Epithelial cell of alveolus of lung (primary cell): ENCODE measurements around the gene CECR2. TPM values are rescaled to one million over a fixed set of nuclear protein-coding genes. Genes with fewer than 3 reads are reported as not detected.

ENCODE experiments used
- total RNA-seq: library from RNA; depleted of rRNA; stranded (reverse); fragments of >200 nt; gene quantifications from 2 replicates; pipeline ENCODE4 v1.2.1, GENCODE V29; 2015

CECR2 gene
- total RNA-seq, result 0.91 and 2.8 TPM in 2 replicates

DNA sequence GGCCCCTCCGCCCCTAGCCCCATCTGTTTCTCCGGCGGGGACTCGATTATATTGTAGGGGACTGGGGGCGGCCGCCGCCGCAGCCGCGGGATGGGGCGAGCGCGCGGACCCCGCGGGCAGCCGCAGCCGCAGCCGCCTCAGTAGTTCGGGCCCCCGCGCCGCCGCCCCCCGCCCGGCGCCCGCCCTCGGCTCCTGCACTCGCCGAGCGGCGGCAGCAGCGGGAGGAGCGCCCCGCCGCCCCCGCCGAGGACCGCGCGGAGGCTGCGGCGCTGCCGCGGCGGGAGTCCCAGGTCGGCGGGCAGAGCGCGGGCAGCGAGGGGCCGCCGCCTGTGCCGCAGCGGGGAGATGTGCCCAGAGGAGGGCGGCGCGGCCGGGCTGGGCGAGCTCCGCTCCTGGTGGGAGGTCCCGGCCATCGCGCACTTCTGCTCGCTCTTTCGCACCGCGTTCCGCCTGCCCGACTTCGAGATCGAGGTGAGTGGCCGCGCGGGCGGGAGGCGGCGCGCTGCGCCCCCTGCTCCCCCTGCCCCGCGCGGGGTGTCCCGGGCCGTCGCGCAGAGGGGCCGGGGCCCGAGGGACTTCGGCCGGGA is at the start of gene CECR2:
CECR2 (plus strand) TSS at position 22 of the 587 bp plus-strand sequence; CDS start at position 346, 324 bp downstream.

DNA sequence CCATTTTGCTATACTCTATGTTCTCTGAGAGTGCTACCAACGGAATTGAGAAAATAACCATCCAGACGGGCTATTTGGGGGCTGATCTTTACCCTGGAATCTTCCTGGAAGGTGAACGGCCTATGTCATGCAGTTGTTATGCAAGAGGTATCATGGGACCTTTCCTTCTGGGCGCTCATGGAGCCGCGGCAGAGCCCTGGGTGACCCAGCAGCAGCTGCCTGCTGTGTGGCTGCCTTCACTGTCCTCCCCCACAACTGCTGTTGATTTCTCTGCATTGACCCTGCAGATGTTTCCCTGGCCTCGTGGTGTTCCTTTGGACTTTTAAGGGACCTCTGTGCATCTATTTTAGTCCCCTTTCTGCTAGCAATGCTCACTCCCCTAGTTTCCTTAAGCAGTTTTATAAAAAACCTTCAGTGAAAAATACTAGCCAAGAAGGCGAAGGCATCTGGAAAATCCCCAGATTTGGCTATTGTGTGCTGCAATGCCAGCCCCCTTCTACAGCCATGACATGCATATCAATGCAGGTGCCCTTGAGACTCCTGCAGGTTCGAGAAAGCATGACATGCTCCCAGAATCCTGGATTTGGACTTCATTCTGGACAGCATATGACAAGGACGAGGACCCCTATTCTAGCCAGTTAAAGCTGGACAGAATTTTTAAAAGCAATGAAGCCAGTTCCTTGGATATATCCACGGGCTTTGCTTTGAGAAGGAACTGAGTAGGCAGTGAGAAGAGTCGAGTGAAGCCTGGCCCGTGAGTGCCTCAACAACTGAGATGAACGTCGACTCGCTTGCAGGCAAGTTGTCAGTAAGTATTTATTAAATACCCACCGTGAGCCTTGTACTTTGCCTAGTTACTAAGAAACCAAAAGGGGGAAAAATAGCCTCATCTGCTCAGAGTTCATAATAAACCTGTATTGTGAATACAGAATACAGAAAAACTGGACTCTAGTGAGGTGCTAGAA is 193.9 kb downstream of the CECR2 start, which contains the start of gene SLC25A18:
SLC25A18 (plus strand) TSS at position 593 of the 965 bp plus-strand sequence. CDS start 16,447 bp downstream, outside the sequence.

Other genes starting within 250 kb of the CECR2 start
- 0.26 and 1.6 TPM in 2 replicates for gene TMEM121B, start 248.1 kb upstream of the CECR2 start, total RNA-seq
- 35.9 and 57.5 TPM in 2 replicates for gene HDHD5, start 210.2 kb upstream of the CECR2 start, total RNA-seq
- 14.0 and 14.6 TPM in 2 replicates for gene ADA2, start 150.0 kb upstream of the CECR2 start, total RNA-seq
- 0.16 and 0.65 TPM in 2 replicates for gene SLC25A18, start 194.0 kb downstream of the CECR2 start, total RNA-seq